Endometrial microvascular endothelial cells (primary cell): Measurements from ENCODE around the gene CDKN1C. TPM values are rescaled to one million over a fixed set of nuclear protein-coding genes. Genes with fewer than 3 reads are reported as not detected.
"Not testable (repeated sequence)": the region's sequence is repeated elsewhere in the genome, so short reads cannot be mapped to it uniquely, and the experiment has no call there.

Experiments used
- in situ Hi-C: cut with HindIII; loops from 2 replicates; pipeline ENCODE4 v1.10.0; 2017; ENCODE audit warnings: low sequenced_read_pairs, low pct_unique_long_range_greater_than_20kb; ENCODE audit errors: inconsistent ontology term
- total RNA-seq: library from RNA; depleted of rRNA; stranded (reverse); fragments of >200 nt; gene quantifications from one replicate; pipeline ENCODE4 v1.2.3, GENCODE V29; 2015; ENCODE audit errors: inconsistent ontology term

CDKN1C gene
- total RNA-seq, 1 donor from 2014 or later, result not detected

GRCh38 chr11:2911088-2911784 lies 25.7 kb upstream of the CDKN1C start:
- in situ Hi-C loops, result no loop called here

GRCh38 chr11:2910401-2910955 lies 24.9 kb upstream of the CDKN1C start:
- in situ Hi-C loops, result no loop called here

- in situ Hi-C loops, result no loop called here
Measured at GRCh38 chr11:2909133-2909902, 23.7 kb upstream of the CDKN1C start.

- in situ Hi-C loops, result no loop called here
Measured at GRCh38 chr11:2908130-2908529, 22.6 kb upstream of the CDKN1C start.

GRCh38 chr11:2905299-2905698 lies 19.7 kb upstream of the CDKN1C start:
- in situ Hi-C loops, result not testable (repeated sequence)

GRCh38 chr11:2904153-2905052 lies 18.8 kb upstream of the CDKN1C start:
- in situ Hi-C loops, result no loop called here

- in situ Hi-C loops, result no loop called here
Measured at GRCh38 chr11:2903672-2904011, 18.1 kb upstream of the CDKN1C start.

- in situ Hi-C loops, result no loop called here
Measured at GRCh38 chr11:2902784-2903671, 17.5 kb upstream of the CDKN1C start.

GRCh38 chr11:2901854-2902783 lies 16.5 kb upstream of the CDKN1C start:
- in situ Hi-C loops, result no loop called here

- in situ Hi-C loops, result no loop called here
Measured at GRCh38 chr11:2901196-2901796, 15.7 kb upstream of the CDKN1C start.

GRCh38 chr11:2899080-2899783 lies 13.7 kb upstream of the CDKN1C start:
- in situ Hi-C loops, result no loop called here

- in situ Hi-C loops, result no loop called here
Measured at GRCh38 chr11:2898366-2899079, 12.9 kb upstream of the CDKN1C start.

- in situ Hi-C loops, result no loop called here
Measured at GRCh38 chr11:2897048-2897447, 11.5 kb upstream of the CDKN1C start.

- in situ Hi-C loops, result no loop called here
Measured at GRCh38 chr11:2896047-2896446, 10.5 kb upstream of the CDKN1C start.

GRCh38 chr11:2893935-2894334 lies 8.4 kb upstream of the CDKN1C start:
- in situ Hi-C loops, result no loop called here

- in situ Hi-C loops, result no loop called here
Measured at GRCh38 chr11:2892967-2893528, 7.5 kb upstream of the CDKN1C start.
